ENCODE data around the gene RNF213.

DNA sequence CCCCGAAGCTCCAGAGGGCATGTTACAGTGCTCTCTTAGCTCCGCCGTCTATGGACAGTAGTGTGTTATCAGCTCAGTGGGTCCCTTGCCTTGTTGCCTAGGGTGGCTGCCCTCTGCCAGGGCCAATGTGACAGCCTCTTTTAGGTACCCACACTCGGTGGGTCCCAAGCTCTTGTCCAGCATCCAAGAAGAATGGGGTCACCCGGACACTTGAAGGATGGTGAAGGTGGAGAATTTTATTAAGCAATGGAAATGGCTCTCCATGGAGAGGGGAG is 57.0 kb downstream of the RNF213 start:
- no peak for TF ChIP-seq CTCF (IDR thresholded peaks at IDR 0.05; ENCODE audit: insufficient read depth, low read length)
- TF ChIP-seq REST (IDR thresholded peaks at IDR 0.05; ENCODE audit: insufficient replicate concordance, low read depth): no peak
- TF ChIP-seq POLR2AphosphoS5 (IDR thresholded peaks at IDR 0.05; ENCODE audit: low read depth): no peak
- no peak for TF ChIP-seq SPI1 (IDR thresholded peaks at IDR 0.05; ENCODE audit: borderline replicate concordance, low read depth)
